Tracheal epithelial cell (primary cell): ENCODE results near the gene PLA2G3. TPM values are rescaled to one million over a fixed set of nuclear protein-coding genes. Genes with fewer than 3 reads are reported as not detected.

Source experiments
- total RNA-seq: library from RNA; depleted of rRNA; stranded (reverse); fragments of >200 nt; gene quantifications from 2 replicates; pipeline ENCODE4 v1.2.1, GENCODE V29; 2014

Gene PLA2G3
- total RNA-seq, result 0.24 TPM in 1 of 2 replicates, not detected in the other

GRCh38 chr22:31139866-31140716, at the start of gene PLA2G3:
TSS of gene PLA2G3 (minus strand) at chr22:31140508. CDS start at chr22:31140354, 154 bp downstream.

GRCh38 chr22:31122532-31123291, 17.6 kb downstream of the PLA2G3 start, which contains the start of gene INPP5J:
TSS of gene INPP5J (plus strand) at chr22:31122966. CDS start at chr22:31123015, 49 bp downstream.

GRCh38 chr22:31107178-31107893, 33.0 kb downstream of the PLA2G3 start, which contains the start of gene SELENOM:
TSS of gene SELENOM (minus strand) at chr22:31107568. CDS start at chr22:31107505, 63 bp downstream.

Other genes with a start within 250 kb of the PLA2G3 start
- 6.5 and 10.9 TPM in 2 replicates for gene MORC2, start 171.7 kb downstream of the PLA2G3 start, total RNA-seq
- 19.0 and 27.3 TPM in 2 replicates for gene TUG1, start 171.2 kb downstream of the PLA2G3 start, total RNA-seq
- 16.4 and 90.4 TPM in 2 replicates for gene SMTN, start 59.2 kb downstream of the PLA2G3 start, total RNA-seq
- gene SELENOM, start 32.9 kb downstream of the PLA2G3 start, total RNA-seq, result 62.7 and 69.4 TPM in 2 replicates
- gene INPP5J, start 17.5 kb downstream of the PLA2G3 start, total RNA-seq, result under 0.01 and 0.21 TPM in 2 replicates
- gene RNF185, start 19.7 kb upstream of the PLA2G3 start, total RNA-seq, result 32.5 and 46.0 TPM in 2 replicates
- gene LIMK2, start 71.8 kb upstream of the PLA2G3 start, total RNA-seq, result 120 and 139 TPM in 2 replicates
- gene PIK3IP1, start 152.0 kb upstream of the PLA2G3 start, total RNA-seq, result 12.6 and 32.0 TPM in 2 replicates
- 7.2 and 8.7 TPM in 2 replicates for gene PATZ1, start 205.8 kb upstream of the PLA2G3 start, total RNA-seq